ENCODE results near the gene WDR91.

- TF ChIP-seq RAD21 (IDR thresholded peaks at IDR 0.05; ENCODE audit: low read depth) (no peak), YY1 (IDR thresholded peaks at IDR 0.05; ENCODE audit: low read depth) (no peak), REST (IDR thresholded peaks at IDR 0.05; ENCODE audit: low read depth) (no peak), USF1 (IDR thresholded peaks at IDR 0.05) (no peak), EGR1 (IDR thresholded peaks at IDR 0.05) (no peak), ZBTB7A (IDR thresholded peaks at IDR 0.05; ENCODE audit: low read depth) (no peak)
- TF ChIP-seq, protein P1, sequence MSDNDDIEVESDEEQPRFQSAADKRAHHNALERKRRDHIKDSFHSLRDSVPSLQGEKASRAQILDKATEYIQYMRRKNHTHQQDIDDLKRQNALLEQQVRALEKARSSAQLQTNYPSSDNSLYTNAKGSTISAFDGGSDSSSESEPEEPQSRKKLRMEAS (IDR thresholded peaks at IDR 0.05) = no peak
Observed at GRCh38 chr7:135186261-135186540, 25.1 kb downstream of the WDR91 start.
